Measurements from ENCODE around the gene SMAD6.
A peak's percentile ranks its signal among the peaks of the same experiment; 100 is the strongest.

Gene SMAD6

DNA sequence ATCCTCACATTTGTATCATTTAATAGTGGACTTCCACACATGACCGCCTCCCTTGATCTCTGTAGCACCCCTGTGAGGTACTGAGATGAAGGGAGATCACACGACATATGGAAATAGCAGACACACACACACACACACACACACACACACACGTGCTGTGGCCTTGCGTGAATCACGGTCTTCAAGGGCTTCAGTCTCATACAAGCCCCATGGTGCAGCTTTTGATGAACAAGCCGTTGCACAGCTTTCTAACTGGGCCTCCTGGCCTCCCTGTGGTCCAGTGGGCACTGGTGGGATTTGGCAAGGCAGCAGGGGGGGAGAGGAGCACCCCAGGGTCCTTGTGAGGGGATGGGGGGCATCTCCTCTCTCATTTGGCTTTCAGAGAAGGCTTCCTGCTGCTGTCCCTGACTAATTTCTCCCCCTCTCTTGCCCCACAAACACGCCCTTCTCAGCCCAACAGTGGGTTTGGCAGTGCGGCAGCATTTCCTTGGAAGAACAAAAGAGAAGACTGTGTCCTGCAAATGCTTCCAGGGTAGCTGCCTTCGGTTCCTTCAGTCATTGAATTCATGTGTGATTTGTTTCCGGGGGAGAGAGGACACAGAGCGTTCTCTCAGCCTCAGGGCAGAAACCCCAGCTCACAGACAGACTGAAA is 98.7 kb downstream of the SMAD6 start:
- no peak overlapping the region for H3K4me3 ChIP-seq (ENCODE audit: low read depth, low read length)
- TF ChIP-seq, protein P1, sequence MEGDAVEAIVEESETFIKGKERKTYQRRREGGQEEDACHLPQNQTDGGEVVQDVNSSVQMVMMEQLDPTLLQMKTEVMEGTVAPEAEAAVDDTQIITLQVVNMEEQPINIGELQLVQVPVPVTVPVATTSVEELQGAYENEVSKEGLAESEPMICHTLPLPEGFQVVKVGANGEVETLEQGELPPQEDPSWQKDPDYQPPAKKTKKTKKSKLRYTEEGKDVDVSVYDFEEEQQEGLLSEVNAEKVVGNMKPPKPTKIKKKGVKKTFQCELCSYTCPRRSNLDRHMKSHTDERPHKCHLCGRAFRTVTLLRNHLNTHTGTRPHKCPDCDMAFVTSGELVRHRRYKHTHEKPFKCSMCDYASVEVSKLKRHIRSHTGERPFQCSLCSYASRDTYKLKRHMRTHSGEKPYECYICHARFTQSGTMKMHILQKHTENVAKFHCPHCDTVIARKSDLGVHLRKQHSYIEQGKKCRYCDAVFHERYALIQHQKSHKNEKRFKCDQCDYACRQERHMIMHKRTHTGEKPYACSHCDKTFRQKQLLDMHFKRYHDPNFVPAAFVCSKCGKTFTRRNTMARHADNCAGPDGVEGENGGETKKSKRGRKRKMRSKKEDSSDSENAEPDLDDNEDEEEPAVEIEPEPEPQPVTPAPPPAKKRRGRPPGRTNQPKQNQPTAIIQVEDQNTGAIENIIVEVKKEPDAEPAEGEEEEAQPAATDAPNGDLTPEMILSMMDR (IDR thresholded peaks at IDR 0.05; ENCODE audit: low read depth, low read length) = no peak

DNA sequence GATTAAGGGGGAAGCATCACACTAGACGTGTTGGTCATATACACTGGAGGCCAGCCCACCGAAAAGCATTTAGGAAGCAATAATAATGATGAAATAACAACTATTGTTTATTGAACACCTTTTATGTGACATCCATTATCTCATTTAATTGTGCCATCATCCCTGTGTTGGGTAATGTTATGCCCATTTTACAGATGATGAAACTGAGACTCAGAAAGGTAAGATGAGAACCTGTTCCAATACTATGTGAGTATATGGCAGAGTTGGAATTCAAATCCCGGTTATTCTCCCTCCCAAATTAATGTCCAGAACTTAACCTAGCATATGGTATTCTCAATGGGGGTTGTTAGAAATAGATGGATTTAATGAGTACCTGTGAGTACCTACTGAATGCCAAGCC is 99.2 kb downstream of the SMAD6 start:
- TF ChIP-seq, protein P1 (IDR thresholded peaks at IDR 0.05; ENCODE audit: low read depth, low read length) = no peak
- H3K4me3 ChIP-seq (ENCODE audit: low read depth, low read length) = no peak overlapping the region

- H3K4me3 ChIP-seq (ENCODE audit: low read depth, low read length) = no peak overlapping the region
Measured at GRCh38 chr15:66802025-66803001, 100.3 kb downstream of the SMAD6 start.

GRCh38 chr15:66803182-66803729 is 101.2 kb downstream of the SMAD6 start:
- TF ChIP-seq, protein P1 (IDR thresholded peaks at IDR 0.05; ENCODE audit: low read depth, low read length) = no peak
- peak overlapping the region; percentile 28; the same call in 1 of the 2 replicates for H3K4me3 ChIP-seq (ENCODE audit: low read depth, low read length)

More at GRCh38 chr15:66802025-66803001, 100.3 kb downstream of the SMAD6 start:
- TF ChIP-seq, protein P1 (IDR thresholded peaks at IDR 0.05; ENCODE audit: low read depth, low read length) = no peak

DNA sequence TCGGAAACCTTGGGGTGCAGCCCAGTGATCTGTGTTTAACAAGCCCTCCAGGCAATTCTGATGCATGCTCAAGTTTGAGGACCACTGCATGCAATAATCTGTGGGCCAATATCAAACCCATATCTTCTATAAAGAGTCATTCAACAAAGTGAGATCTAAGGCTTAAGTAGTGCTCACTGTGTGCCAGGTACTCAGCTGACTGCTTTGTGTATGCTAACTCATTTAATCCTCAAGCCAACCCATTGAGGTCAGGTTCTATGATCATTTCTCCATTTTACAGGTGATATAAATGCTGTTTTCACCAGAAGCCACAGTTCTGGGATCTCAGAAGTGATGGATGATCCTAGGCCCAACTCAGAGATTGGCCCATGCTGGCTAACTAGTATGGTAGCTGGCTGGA is 101.7 kb downstream of the SMAD6 start:
- no peak overlapping the region; the same call in 1 of the 2 replicates for H3K4me3 ChIP-seq (ENCODE audit: low read depth, low read length)
- TF ChIP-seq, protein P1 (IDR thresholded peaks at IDR 0.05; ENCODE audit: low read depth, low read length) = no peak

DNA sequence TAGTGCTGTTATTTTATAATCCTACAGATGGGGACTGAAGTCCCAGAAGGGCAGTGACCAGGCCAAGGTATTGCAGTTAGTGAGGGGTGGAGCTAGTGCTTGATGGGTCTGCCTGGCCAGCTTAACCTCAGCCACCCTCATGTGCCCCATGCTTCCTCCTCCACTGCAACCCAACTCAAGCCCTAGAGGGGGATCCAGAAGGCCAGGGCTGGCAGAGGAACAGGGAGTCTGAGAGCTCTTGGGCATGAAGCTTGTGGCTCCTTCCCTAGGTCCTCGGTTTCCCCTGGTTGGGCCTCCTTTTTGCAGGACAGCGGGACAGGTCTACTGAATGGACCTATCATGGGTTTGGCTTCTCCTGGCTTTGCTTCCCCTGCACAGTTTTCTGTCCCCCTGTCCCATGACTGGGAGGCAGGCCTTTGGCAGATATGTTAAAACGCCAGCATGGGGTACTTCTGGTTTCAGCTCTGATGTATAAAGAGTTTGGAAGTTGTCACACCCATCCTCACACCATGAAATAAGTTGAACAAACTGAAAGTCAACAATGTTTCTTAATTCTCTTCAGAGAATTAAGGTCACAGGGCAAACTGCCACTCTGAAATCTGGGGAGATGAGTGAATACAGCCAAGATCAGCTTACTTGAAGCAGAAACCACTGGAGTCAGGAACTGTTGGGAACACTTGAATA is 103.3 kb downstream of the SMAD6 start:
- TF ChIP-seq, protein P1 (IDR thresholded peaks at IDR 0.05; ENCODE audit: low read depth, low read length) = no peak
- no peak overlapping the region for H3K4me3 ChIP-seq (ENCODE audit: low read depth, low read length)
